Activated naive CD8-positive, alpha-beta T cell treated with anti-CD3 and anti-CD28 coated beads for 36 hours (primary cell): ENCODE measurements around the gene SHISAL2A. TPM values are rescaled to one million over a fixed set of nuclear protein-coding genes. Genes with fewer than 3 reads are reported as not detected.
A peak's percentile ranks its signal among the peaks of the same experiment; 100 is the strongest.

Source experiments
- DNase-seq: peaks from one replicate; pipeline ENCODE4 v3.0.0; 2021
- H3K27ac Mint-ChIP-seq: one replicate; pipeline ENCODE4 v1.8.0; 2022; ENCODE audit warnings: mild to moderate bottlenecking, moderate library complexity, mixed read lengths
- H3K27me3 Mint-ChIP-seq: one replicate; pipeline ENCODE4 v1.8.0; 2022; ENCODE audit warnings: mild to moderate bottlenecking, mixed read lengths
- H3K36me3 Mint-ChIP-seq: one replicate; pipeline ENCODE4 v1.8.0; 2021; ENCODE audit warnings: mild to moderate bottlenecking, mixed read lengths
- H3K4me1 Mint-ChIP-seq: one replicate; pipeline ENCODE4 v1.8.0; 2021; ENCODE audit warnings: mixed read lengths
- H3K4me3 Mint-ChIP-seq: one replicate; pipeline ENCODE4 v1.8.0; 2022; ENCODE audit warnings: mild to moderate bottlenecking, moderate library complexity, mixed read lengths
- H3K9me3 Mint-ChIP-seq: one replicate; pipeline ENCODE4 v1.8.0; 2022; ENCODE audit warnings: mixed read lengths
- total RNA-seq, 2 experiments: library from RNA; stranded (reverse); gene quantifications; one replicate each; pipeline ENCODE4 v1.2.3, GENCODE V29; 2021

The SHISAL2A gene
- total RNA-seq, 2 experiments from 2014 or later: 13.7 to 14.2 TPM

- peak overlapping the region; percentile 88 for H3K4me3 Mint-ChIP-seq
- DNase-seq: peak; percentile 36
Measured at GRCh38 chr1:52634111-52634510, 1.1 kb downstream of the SHISAL2A start.

GRCh38 chr1:52635321-52636089, 2.5 kb downstream of the SHISAL2A start:
- peaks cover 71% of the 10 kb centered on the region for H3K4me1 Mint-ChIP-seq
- H3K36me3 Mint-ChIP-seq: peaks cover 24% of the 10 kb centered on the region
- H3K27me3 Mint-ChIP-seq: no peaks in the 10 kb centered on the region
- H3K9me3 Mint-ChIP-seq: no peaks in the 10 kb centered on the region
- H3K4me3 Mint-ChIP-seq: peak overlapping the region; percentile 44
- DNase-seq: no peak
- H3K27ac Mint-ChIP-seq: peak overlapping the region; percentile 89

More at GRCh38 chr1:52634111-52634510, 1.1 kb downstream of the SHISAL2A start:
- no peaks in the 10 kb centered on the region for H3K27me3 Mint-ChIP-seq
- H3K9me3 Mint-ChIP-seq: no peaks in the 10 kb centered on the region
- H3K36me3 Mint-ChIP-seq: peaks cover 18% of the 10 kb centered on the region
- peak overlapping the region; percentile 94 for H3K27ac Mint-ChIP-seq
- peaks cover 66% of the 10 kb centered on the region for H3K4me1 Mint-ChIP-seq

GRCh38 chr1:52636721-52637695, 4.0 kb downstream of the SHISAL2A start:
- peak overlapping the region; percentile 99 for H3K27ac Mint-ChIP-seq
- H3K9me3 Mint-ChIP-seq: no peaks in the 10 kb centered on the region
- peak; percentile 75 for DNase-seq
- H3K4me1 Mint-ChIP-seq: peaks cover 74% of the 10 kb centered on the region
- H3K4me3 Mint-ChIP-seq: peak overlapping the region; percentile 72
- H3K36me3 Mint-ChIP-seq: peaks cover 30% of the 10 kb centered on the region
- no peaks in the 10 kb centered on the region for H3K27me3 Mint-ChIP-seq

- Mint-ChIP-seq H3K36me3 (peaks cover 34% of the 10 kb centered on the region), H3K4me1 (peaks cover 69% of the 10 kb centered on the region), H3K27me3 (no peaks in the 10 kb centered on the region), H3K9me3 (no peaks in the 10 kb centered on the region), H3K4me3 (peak overlapping the region; percentile 72), H3K27ac (peak overlapping the region; percentile 99)
- DNase-seq: no peak
Measured at GRCh38 chr1:52637946-52638345, 5.0 kb downstream of the SHISAL2A start.

- peaks cover 47% of the 10 kb centered on the region for H3K4me1 Mint-ChIP-seq
- no peaks in the 10 kb centered on the region for H3K9me3 Mint-ChIP-seq
- no peak for DNase-seq
- H3K36me3 Mint-ChIP-seq: peaks cover 31% of the 10 kb centered on the region
- no peak overlapping the region for H3K4me3 Mint-ChIP-seq
- H3K27me3 Mint-ChIP-seq: no peaks in the 10 kb centered on the region
- H3K27ac Mint-ChIP-seq: no peak overlapping the region
Measured at GRCh38 chr1:52640697-52641096, 7.7 kb downstream of the SHISAL2A start.

GRCh38 chr1:52641307-52641706, 8.3 kb downstream of the SHISAL2A start:
- Mint-ChIP-seq H3K27me3 (no peaks in the 10 kb centered on the region), H3K9me3 (no peaks in the 10 kb centered on the region), H3K4me3 (no peak overlapping the region), H3K4me1 (peaks cover 44% of the 10 kb centered on the region), H3K27ac (peak overlapping the region; percentile 76), H3K36me3 (peaks cover 31% of the 10 kb centered on the region)
- DNase-seq: no peak

GRCh38 chr1:52645261-52645660, 12.3 kb downstream of the SHISAL2A start:
- Mint-ChIP-seq H3K4me3 (no peak overlapping the region), H3K27ac (no peak overlapping the region), H3K4me1 (peaks cover 15% of the 10 kb centered on the region), H3K36me3 (peaks cover 21% of the 10 kb centered on the region), H3K9me3 (no peaks in the 10 kb centered on the region), H3K27me3 (no peaks in the 10 kb centered on the region)
- no peak for DNase-seq

GRCh38 chr1:52651904-52652303, 18.9 kb downstream of the SHISAL2A start:
- H3K4me1 Mint-ChIP-seq: peaks cover 13% of the 10 kb centered on the region
- no peaks in the 10 kb centered on the region for H3K9me3 Mint-ChIP-seq
- H3K4me3 Mint-ChIP-seq: no peak overlapping the region
- H3K27ac Mint-ChIP-seq: no peak overlapping the region
- H3K36me3 Mint-ChIP-seq: peaks cover 23% of the 10 kb centered on the region
- DNase-seq: no peak
- H3K27me3 Mint-ChIP-seq: no peaks in the 10 kb centered on the region

GRCh38 chr1:52653207-52653849, 20.4 kb downstream of the SHISAL2A start:
- DNase-seq: no peak
- Mint-ChIP-seq H3K27ac (no peak overlapping the region), H3K9me3 (no peaks in the 10 kb centered on the region), H3K27me3 (no peaks in the 10 kb centered on the region), H3K36me3 (peaks cover 29% of the 10 kb centered on the region), H3K4me3 (no peak overlapping the region), H3K4me1 (peaks cover 14% of the 10 kb centered on the region)

- no peak overlapping the region for H3K4me3 Mint-ChIP-seq
Measured at GRCh38 chr1:52654063-52654462, 21.1 kb downstream of the SHISAL2A start.

GRCh38 chr1:52657702-52658101, 24.7 kb downstream of the SHISAL2A start:
- H3K27me3 Mint-ChIP-seq: no peaks in the 10 kb centered on the region
- no peaks in the 10 kb centered on the region for H3K9me3 Mint-ChIP-seq
- no peak for DNase-seq
- no peak overlapping the region for H3K4me3 Mint-ChIP-seq
- peaks cover 30% of the 10 kb centered on the region for H3K36me3 Mint-ChIP-seq
- H3K4me1 Mint-ChIP-seq: peaks cover 31% of the 10 kb centered on the region
- H3K27ac Mint-ChIP-seq: no peak overlapping the region

More at GRCh38 chr1:52654063-52654462, 21.1 kb downstream of the SHISAL2A start:
- H3K9me3 Mint-ChIP-seq: no peaks in the 10 kb centered on the region
- H3K36me3 Mint-ChIP-seq: peaks cover 30% of the 10 kb centered on the region
- no peak for DNase-seq
- no peaks in the 10 kb centered on the region for H3K27me3 Mint-ChIP-seq
- no peak overlapping the region for H3K27ac Mint-ChIP-seq
- peaks cover 21% of the 10 kb centered on the region for H3K4me1 Mint-ChIP-seq

- H3K4me3 Mint-ChIP-seq: no peak overlapping the region
- H3K36me3 Mint-ChIP-seq: peaks cover 25% of the 10 kb centered on the region
- H3K9me3 Mint-ChIP-seq: no peaks in the 10 kb centered on the region
- peaks cover 31% of the 10 kb centered on the region for H3K4me1 Mint-ChIP-seq
- no peaks in the 10 kb centered on the region for H3K27me3 Mint-ChIP-seq
- peak; percentile 41 for DNase-seq
- H3K27ac Mint-ChIP-seq: peak overlapping the region; percentile 86
Measured at GRCh38 chr1:52658795-52659194, 25.8 kb downstream of the SHISAL2A start.

- Mint-ChIP-seq H3K27me3 (no peaks in the 10 kb centered on the region), H3K4me3 (no peak overlapping the region), H3K36me3 (peaks cover 20% of the 10 kb centered on the region), H3K27ac (peak overlapping the region; percentile 86), H3K9me3 (no peaks in the 10 kb centered on the region), H3K4me1 (peaks cover 31% of the 10 kb centered on the region)
- peak; percentile 46 for DNase-seq
Measured at GRCh38 chr1:52659356-52659755, 26.4 kb downstream of the SHISAL2A start.

- H3K4me1 Mint-ChIP-seq: peaks cover 31% of the 10 kb centered on the region
- H3K36me3 Mint-ChIP-seq: peaks cover 19% of the 10 kb centered on the region
- DNase-seq: no peak
- peak overlapping the region; percentile 86 for H3K27ac Mint-ChIP-seq
- H3K9me3 Mint-ChIP-seq: no peaks in the 10 kb centered on the region
- H3K27me3 Mint-ChIP-seq: no peaks in the 10 kb centered on the region
- no peak overlapping the region for H3K4me3 Mint-ChIP-seq
Measured at GRCh38 chr1:52659851-52660596, 27.1 kb downstream of the SHISAL2A start.
